A549 (cell line): Measurements from ENCODE around the gene PINK1.

Source experiments
- CTCF ChIP-seq: fragments of >200 bp; sonication (Bioruptor Twin); formaldehyde crosslinking; IDR thresholded peaks from 3 replicates; pipeline ENCODE4 v1.5.1; 2016
- ELK1 ChIP-seq: fragments of 150-350 bp; IDR thresholded peaks from 2 replicates; pipeline ENCODE4 v1.6.1; 2014; ENCODE audit warnings: low read depth, mild to moderate bottlenecking, low read length
- POLR2A ChIP-seq: IDR thresholded peaks from 2 replicates; pipeline ENCODE4 v1.6.1; 2012; ENCODE audit warnings: mild to moderate bottlenecking, low read length
- SMC3 ChIP-seq: fragments of >200 bp; sonication (Bioruptor Twin); formaldehyde crosslinking; IDR thresholded peaks from 3 replicates; pipeline ENCODE4 v1.6.1; 2018; ENCODE audit warnings: inconsistent platforms
- SREBF2 ChIP-seq: fragments of 450-650 bp; IDR thresholded peaks from 2 replicates; pipeline ENCODE4 v1.6.1; 2014; ENCODE audit warnings: mild to moderate bottlenecking, moderate library complexity

- TF ChIP-seq CTCF: no peak
- no peak for TF ChIP-seq SREBF2
- no peak for TF ChIP-seq SMC3
- no peak for TF ChIP-seq POLR2A
- TF ChIP-seq ELK1: no peak
Observed at GRCh38 chr1:20672265-20672632, 39.0 kb downstream of the PINK1 start.
